Measurements from ENCODE around the gene FOXG1.

GRCh38 chr14:28773861-28774691 lies 7.5 kb downstream of the FOXG1 start:
- TF ChIP-seq, protein P1, sequence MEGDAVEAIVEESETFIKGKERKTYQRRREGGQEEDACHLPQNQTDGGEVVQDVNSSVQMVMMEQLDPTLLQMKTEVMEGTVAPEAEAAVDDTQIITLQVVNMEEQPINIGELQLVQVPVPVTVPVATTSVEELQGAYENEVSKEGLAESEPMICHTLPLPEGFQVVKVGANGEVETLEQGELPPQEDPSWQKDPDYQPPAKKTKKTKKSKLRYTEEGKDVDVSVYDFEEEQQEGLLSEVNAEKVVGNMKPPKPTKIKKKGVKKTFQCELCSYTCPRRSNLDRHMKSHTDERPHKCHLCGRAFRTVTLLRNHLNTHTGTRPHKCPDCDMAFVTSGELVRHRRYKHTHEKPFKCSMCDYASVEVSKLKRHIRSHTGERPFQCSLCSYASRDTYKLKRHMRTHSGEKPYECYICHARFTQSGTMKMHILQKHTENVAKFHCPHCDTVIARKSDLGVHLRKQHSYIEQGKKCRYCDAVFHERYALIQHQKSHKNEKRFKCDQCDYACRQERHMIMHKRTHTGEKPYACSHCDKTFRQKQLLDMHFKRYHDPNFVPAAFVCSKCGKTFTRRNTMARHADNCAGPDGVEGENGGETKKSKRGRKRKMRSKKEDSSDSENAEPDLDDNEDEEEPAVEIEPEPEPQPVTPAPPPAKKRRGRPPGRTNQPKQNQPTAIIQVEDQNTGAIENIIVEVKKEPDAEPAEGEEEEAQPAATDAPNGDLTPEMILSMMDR (IDR thresholded peaks at IDR 0.05), result no peak
- no peak for TF ChIP-seq POLR2A (IDR thresholded peaks at IDR 0.05)
